Fibroblast of lung (primary cell): ENCODE measurements around the gene OTUB2. TPM values are rescaled to one million over a fixed set of nuclear protein-coding genes. Genes with fewer than 3 reads are reported as not detected.

Experiments used
- DNase-seq, 2 donors: peaks; one replicate each; pipeline versions ENCODE4 v3.0.0 to v3.0.0-alpha.2; 2010; ENCODE audit warnings: low read depth in 2 of 2
- H2AFZ ChIP-seq: 2 replicates; pipeline ENCODE4 v1.5.1; 2012; ENCODE audit warnings: low read length, control low read depth, inconsistent platforms
- H3K27ac ChIP-seq: 2 replicates; pipeline ENCODE4 v1.5.1; 2011; ENCODE audit warnings: low read length, control low read depth; ENCODE audit not compliant: insufficient read depth
- H3K27me3 ChIP-seq: 2 replicates; pipeline ENCODE4 v1.5.1; 2011; ENCODE audit warnings: mild to moderate bottlenecking, low read length; ENCODE audit not compliant: control insufficient read depth, insufficient read depth
- H3K36me3 ChIP-seq: 2 replicates; pipeline ENCODE4 v1.5.1; 2011; ENCODE audit warnings: low read length; ENCODE audit not compliant: control insufficient read depth, insufficient read depth
- H3K4me1 ChIP-seq: 2 replicates; pipeline ENCODE4 v1.5.1; 2011; ENCODE audit warnings: low read length; ENCODE audit not compliant: control insufficient read depth, insufficient read depth; ENCODE audit errors: extremely low read depth
- H3K4me2 ChIP-seq: 2 replicates; pipeline ENCODE4 v1.5.1; 2011; ENCODE audit warnings: low read length, control low read depth; ENCODE audit not compliant: insufficient read depth; ENCODE audit errors: extremely low read depth
- H3K4me3 ChIP-seq, 4 experiments: fragments of 200-600 bp in 1 of 4; sonication (generic) in 1 of 4; replicated peaks in 1 of 4; 2 replicates each; pipeline ENCODE4 v1.5.1; 2011 to 2016; ENCODE audit warnings: low read length in 4 of 4, low read depth in 3 of 4, mild to moderate bottlenecking in 3 of 4, control low read depth in 2 of 4, inconsistent platforms in 1 of 4, mixed read lengths in 1 of 4; ENCODE audit not compliant: insufficient read depth in 1 of 4; ENCODE audit errors: control extremely low read depth in 1 of 4
- H3K79me2 ChIP-seq: 2 replicates; pipeline ENCODE4 v1.5.1; 2012; ENCODE audit warnings: mild to moderate bottlenecking, low read length, inconsistent platforms; ENCODE audit not compliant: control insufficient read depth, insufficient read depth
- H3K9ac ChIP-seq: 2 replicates; pipeline ENCODE4 v1.5.1; 2011; ENCODE audit warnings: mild to moderate bottlenecking, low read length, control low read depth; ENCODE audit not compliant: insufficient read depth
- H3K9me3 ChIP-seq: 2 replicates; pipeline ENCODE4 v1.5.1; 2012; ENCODE audit warnings: low read depth, low read length; ENCODE audit not compliant: control insufficient read depth, insufficient read depth
- H4K20me1 ChIP-seq: 2 replicates; pipeline ENCODE4 v1.5.1; 2011; ENCODE audit warnings: low read length; ENCODE audit not compliant: control insufficient read depth, insufficient read depth; ENCODE audit errors: extremely low read depth
- CTCF ChIP-seq, 2 donors: IDR thresholded peaks in 1 of 2; conservative IDR thresholded peaks in 1 of 2; 1 replicate in 1 of 2; 2 replicates in 1 of 2; pipeline ENCODE4 v1.5.1; 2011 to 2012; ENCODE audit warnings: low read length in 2 of 2, control low read depth in 1 of 2, inconsistent platforms in 1 of 2, low read depth in 1 of 2, mild to moderate bottlenecking in 1 of 2
- EZH2 ChIP-seq: IDR thresholded peaks from 2 replicates; pipeline ENCODE4 v1.5.1; 2012; ENCODE audit warnings: low read length, control low read depth, mild to moderate bottlenecking; ENCODE audit errors: missing control alignments
- polyA plus RNA-seq, 2 donors: library from polyadenylated mRNA; depleted of rRNA in 1 of 2; stranded (reverse) in 1 of 2; unstranded in 1 of 2; fragments of >200 nt; gene quantifications; 2 replicates each; pipeline ENCODE4 v1.2.1, GENCODE V29; 2011 to 2012; ENCODE audit warnings: missing spikeins in 1 of 2
- total RNA-seq: library from RNA; depleted of rRNA; stranded (reverse); fragments of >200 nt; gene quantifications from 2 replicates; pipeline ENCODE4 v1.2.1, GENCODE V29; 2014

The OTUB2 gene
- total and polyA plus RNA-seq, 2 donors (not counting 1 experiment from before 2014, with no cell fraction given), result 1.3 to 2.3 TPM

- Histone ChIP-seq H3K4me2 (peak overlapping the region; percentile 86), H3K9ac (peak overlapping the region; percentile 97), H3K36me3 (peaks cover 9% of the 10 kb centered on the region), H3K27ac (peak overlapping the region; percentile 98), H3K4me1 (peaks cover 11% of the 10 kb centered on the region), H4K20me1 (no peaks in the 10 kb centered on the region), H3K79me2 (peaks cover 52% of the 10 kb centered on the region), H2AFZ (peak overlapping the region; percentile 94), H3K4me3 (peak overlapping the region; percentile 86 to 99 (median 98)), H3K27me3 (no peaks in the 10 kb centered on the region), H3K9me3 (no peaks in the 10 kb centered on the region)
- TF ChIP-seq CTCF (conservative IDR thresholded peaks at IDR 0.05 in 1 of 2, IDR thresholded peaks at IDR 0.05 in 1 of 2; ENCODE audit: low read depth in 1 of 2, low read length in 2 of 2) (no peak), EZH2 (no peak)
- no peak for DNase-seq
Observed at GRCh38 chr14:94081386-94081820, 55.3 kb downstream of the OTUB2 start.

DNA sequence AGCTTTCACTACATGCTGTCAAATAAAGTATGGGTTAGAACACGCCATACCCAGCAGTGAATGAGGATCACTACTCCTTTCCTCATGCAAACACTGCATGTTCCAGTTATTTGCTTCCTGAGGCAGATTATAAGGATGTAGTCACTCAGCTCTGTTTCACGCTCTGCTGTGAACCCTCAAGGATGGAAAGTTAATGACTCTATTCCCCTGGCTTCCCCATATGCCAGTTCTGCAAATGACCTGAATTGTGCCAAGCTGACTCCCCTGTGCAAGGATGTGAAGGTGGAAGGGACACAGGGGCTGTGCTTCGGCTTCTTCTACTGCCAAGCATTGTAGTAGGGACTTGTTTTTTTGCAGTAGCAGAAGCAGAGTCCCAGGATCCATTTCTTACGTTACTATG lies 61.8 kb downstream of the OTUB2 start:
- Histone ChIP-seq H3K79me2 (no peaks in the 10 kb centered on the region), H3K36me3 (no peaks in the 10 kb centered on the region), H2AFZ (no peak overlapping the region), H3K27ac (no peak overlapping the region), H3K4me1 (peaks cover 5% of the 10 kb centered on the region), H3K9ac (no peak overlapping the region), H3K4me3 (no peak overlapping the region), H3K27me3 (no peaks in the 10 kb centered on the region), H4K20me1 (no peaks in the 10 kb centered on the region), H3K9me3 (no peaks in the 10 kb centered on the region), H3K4me2 (no peak overlapping the region)
- TF ChIP-seq CTCF (conservative IDR thresholded peaks at IDR 0.05 in 1 of 2, IDR thresholded peaks at IDR 0.05 in 1 of 2; ENCODE audit: low read depth in 1 of 2, low read length in 2 of 2) (no peak), EZH2 (no peak)
- no peak for DNase-seq

GRCh38 chr14:94088516-94088915 lies 62.4 kb downstream of the OTUB2 start:
- Histone ChIP-seq H3K36me3 (no peaks in the 10 kb centered on the region), H3K4me1 (peaks cover 5% of the 10 kb centered on the region), H3K9me3 (no peaks in the 10 kb centered on the region), H3K4me3 (no peak overlapping the region), H3K27ac (no peak overlapping the region), H3K27me3 (no peaks in the 10 kb centered on the region), H3K4me2 (no peak overlapping the region), H3K79me2 (no peaks in the 10 kb centered on the region), H2AFZ (no peak overlapping the region), H3K9ac (no peak overlapping the region), H4K20me1 (no peaks in the 10 kb centered on the region)
- TF ChIP-seq EZH2, result no peak
- no peak for TF ChIP-seq CTCF (conservative IDR thresholded peaks at IDR 0.05 in 1 of 2, IDR thresholded peaks at IDR 0.05 in 1 of 2; ENCODE audit: low read depth in 1 of 2, low read length in 2 of 2)
- peak in 1 of 2 donors; percentile 74 for DNase-seq
